A549 treated with ZK216348 at 1 μM for 4 hours (cell line): Measurements from ENCODE around the gene ALG3. TPM values are rescaled to one million over a fixed set of nuclear protein-coding genes. Genes with fewer than 3 reads are reported as not detected.

Experiments
- total RNA-seq: library from RNA; stranded (reverse); fragments of 200-300 nt; extraction: Qiagen RNA extraction; gene quantifications from 5 replicates; pipeline ENCODE4 v1.2.3, GENCODE V29; 2022; ENCODE audit warnings: low read depth

The ALG3 gene
- 48.9 to 83.2 TPM (median 72.9 TPM) in 5 replicates for total RNA-seq

GRCh38 chr3:184248454-184249411, at the start of gene ALG3:
Gene ALG3, minus strand, starts transcription at chr3:184248962. Its CDS starts 22 bp downstream, at chr3:184248940.

GRCh38 chr3:184275961-184276910, 27.5 kb upstream of the ALG3 start, which contains the start of gene ECE2:
Gene ECE2, plus strand, starts transcription at chr3:184276022. Its CDS starts 132 bp downstream, at chr3:184276154.

GRCh38 chr3:184261270-184261853, 12.6 kb upstream of the ALG3 start, which contains the start of gene CAMK2N2:
Gene CAMK2N2, minus strand, starts transcription at chr3:184261553. Its CDS starts 268 bp downstream, at chr3:184261285.

GRCh38 chr3:184249412-184250166, 827 bp upstream of the ALG3 start, which contains the start of gene EEF1AKMT4:
Gene EEF1AKMT4, plus strand, starts transcription at chr3:184249672. Its CDS starts 23 bp downstream, at chr3:184249695.

GRCh38 chr3:184229394-184230080, 19.2 kb downstream of the ALG3 start, which contains the start of gene VWA5B2:
Gene VWA5B2, plus strand, starts transcription at chr3:184229585. Its CDS starts 944 bp downstream, at chr3:184230529.

Other genes with a start within 250 kb of the ALG3 start
- gene ABCC5, start 231.1 kb downstream of the ALG3 start, total RNA-seq, result 10.4 to 17.4 TPM (median 15.3 TPM) in 5 replicates
- not detected in 5 replicates for gene HTR3D, start 217.2 kb downstream of the ALG3 start, total RNA-seq
- not detected in 5 replicates for gene HTR3C, start 195.9 kb downstream of the ALG3 start, total RNA-seq
- gene HTR3E, start 151.9 kb downstream of the ALG3 start, total RNA-seq, result not detected in 5 replicates
- 25.0 to 31.5 TPM (median 29.3 TPM) in 5 replicates for gene EIF2B5, start 113.6 kb downstream of the ALG3 start, total RNA-seq
- 14.9 to 30.4 TPM (median 26.5 TPM) in 5 replicates for gene DVL3, start 93.6 kb downstream of the ALG3 start, total RNA-seq
- 286 to 326 TPM (median 314 TPM) in 5 replicates for gene AP2M1, start 74.1 kb downstream of the ALG3 start, total RNA-seq
- gene ABCF3, start 62.8 kb downstream of the ALG3 start, total RNA-seq, result 25.4 to 36.5 TPM (median 34.8 TPM) in 5 replicates
- gene VWA5B2, start 19.4 kb downstream of the ALG3 start, total RNA-seq, result 0.29 to 0.46 TPM (median 0.38 TPM) in 5 replicates
- gene EEF1AKMT4, start 710 bp upstream of the ALG3 start, total RNA-seq, result 8.0 to 13.2 TPM (median 11.0 TPM) in 5 replicates
- 0.60 to 2.0 TPM (median 1.3 TPM) in 5 replicates for gene CAMK2N2, start 12.6 kb upstream of the ALG3 start, total RNA-seq
- not detected in 5 replicates for gene ECE2, start 27.1 kb upstream of the ALG3 start, total RNA-seq
- 294 to 424 TPM (median 309 TPM) in 5 replicates for gene PSMD2, start 50.3 kb upstream of the ALG3 start, total RNA-seq
- gene EIF4G1, start 65.6 kb upstream of the ALG3 start, total RNA-seq, result 221 to 295 TPM (median 267 TPM) in 5 replicates
- gene FAM131A, start 88.6 kb upstream of the ALG3 start, total RNA-seq, result 6.8 to 11.7 TPM (median 9.9 TPM) in 5 replicates
- 4.0 to 6.1 TPM (median 5.5 TPM) in 5 replicates for gene CLCN2, start 112.6 kb upstream of the ALG3 start, total RNA-seq
- gene POLR2H, start 112.7 kb upstream of the ALG3 start, total RNA-seq, result 69.5 to 82.7 TPM (median 77.4 TPM) in 5 replicates
- not detected in 5 replicates for gene THPO, start 129.2 kb upstream of the ALG3 start, total RNA-seq
- 0.07 to 0.42 TPM (median 0.15 TPM) in 5 replicates for gene CHRD, start 131.1 kb upstream of the ALG3 start, total RNA-seq